Lower lobe of right lung (tissue), 2 donors: ENCODE data around the gene LRRC32. TPM values are rescaled to one million over a fixed set of nuclear protein-coding genes. Genes with fewer than 3 reads are reported as not detected.

ENCODE experiments used
- ATAC-seq, 2 donors: fragments of 200-7000 bp; cut with Tn5 transposase; one replicate each; pipeline ENCODE4 v1.9.1; 2020 to 2022; ENCODE audit warnings: mild to moderate bottlenecking in 2 of 2, moderate library complexity in 2 of 2
- DNase-seq: peaks from one replicate; pipeline ENCODE4 v3.0.0-alpha.2; 2020
- H3K27ac ChIP-seq: fragments of 200-600 bp; one replicate; pipeline ENCODE4 v1.8.0; 2022
- H3K27me3 ChIP-seq: fragments of 200-600 bp; one replicate; pipeline ENCODE4 v1.8.0; 2022; ENCODE audit warnings: low read depth
- H3K36me3 ChIP-seq: fragments of 200-600 bp; one replicate; pipeline ENCODE4 v1.8.0; 2022; ENCODE audit warnings: mild to moderate bottlenecking
- H3K4me1 ChIP-seq: fragments of 200-600 bp; one replicate; pipeline ENCODE4 v1.8.0; 2022
- H3K4me3 ChIP-seq: fragments of 200-600 bp; one replicate; pipeline ENCODE4 v1.8.0; 2022; ENCODE audit warnings: mild to moderate bottlenecking
- H3K9me3 ChIP-seq: fragments of 200-600 bp; one replicate; pipeline ENCODE4 v1.8.0; 2022
- CTCF ChIP-seq: fragments of 200-600 bp; IDR thresholded peaks from one replicate; pipeline ENCODE4 v1.8.0; 2022; ENCODE audit warnings: antibody characterized with exemption, mild to moderate bottlenecking
- intact Hi-C: fragments of 100-400 bp; cut with DNase I; formaldehyde crosslinking; loops from one replicate; pipeline ENCODE4 v1.11.0; 2022
- total RNA-seq: library from RNA; stranded (reverse); fragmentation: NEBNext Ultra II Directional; extraction: Animal tissue kit (Norgen Biotek cat#: 25700); gene quantifications from one replicate; pipeline ENCODE4 v1.2.1, GENCODE V29; 2021
- donor health status: DM: no; HTN: yes; CAD: no; lungs with severe emphysema.

LRRC32 gene
- total RNA-seq, 1 donor from 2014 or later = 121 TPM

GRCh38 chr11:76662656-76663485 is 7.7 kb downstream of the LRRC32 start:
- TF ChIP-seq CTCF = no peak
- no peaks in the 10 kb centered on the region for H3K27me3 ChIP-seq
- no peak overlapping the region for H3K27ac ChIP-seq
- H3K9me3 ChIP-seq = no peaks in the 10 kb centered on the region
- intact Hi-C loops = no loop called here
- H3K4me3 ChIP-seq = no peak overlapping the region
- DNase-seq = no peak
- peaks cover 36% of the 10 kb centered on the region for H3K36me3 ChIP-seq
- no peak for ATAC-seq
- H3K4me1 ChIP-seq = peaks cover 35% of the 10 kb centered on the region

GRCh38 chr11:76661834-76662434 is 8.6 kb downstream of the LRRC32 start:
- no peaks in the 10 kb centered on the region for H3K27me3 ChIP-seq
- DNase-seq (no peak), ATAC-seq (no peak)
- TF ChIP-seq CTCF = no peak
- peaks cover 43% of the 10 kb centered on the region for H3K4me1 ChIP-seq
- peaks cover 41% of the 10 kb centered on the region for H3K36me3 ChIP-seq
- H3K9me3 ChIP-seq = no peaks in the 10 kb centered on the region
- no peak overlapping the region for H3K27ac ChIP-seq
- intact Hi-C loops = no loop called here
- no peak overlapping the region for H3K4me3 ChIP-seq

GRCh38 chr11:76661306-76661751 is 9.2 kb downstream of the LRRC32 start:
- Histone ChIP-seq H3K27me3 (no peaks in the 10 kb centered on the region), H3K27ac (no peak overlapping the region), H3K4me3 (no peak overlapping the region), H3K36me3 (peaks cover 41% of the 10 kb centered on the region), H3K9me3 (no peaks in the 10 kb centered on the region), H3K4me1 (peaks cover 43% of the 10 kb centered on the region)
- intact Hi-C loops = no loop called here
- DNase-seq (no peak), ATAC-seq (no peak)
- TF ChIP-seq CTCF = no peak

- TF ChIP-seq CTCF = no peak
- ATAC-seq (peak in 1 of 2 donors; percentile 3), DNase-seq (peak; percentile 41)
- no peak overlapping the region for H3K4me3 ChIP-seq
- H3K4me1 ChIP-seq = peaks cover 43% of the 10 kb centered on the region
- no peak overlapping the region for H3K27ac ChIP-seq
- H3K9me3 ChIP-seq = no peaks in the 10 kb centered on the region
- intact Hi-C loops = no loop called here
- H3K27me3 ChIP-seq = no peaks in the 10 kb centered on the region
- H3K36me3 ChIP-seq = peaks cover 41% of the 10 kb centered on the region
Observed at GRCh38 chr11:76660533-76661305, 9.8 kb downstream of the LRRC32 start.

- no peak overlapping the region for H3K4me3 ChIP-seq
- peaks cover 43% of the 10 kb centered on the region for H3K4me1 ChIP-seq
- no peaks in the 10 kb centered on the region for H3K27me3 ChIP-seq
- peaks cover 41% of the 10 kb centered on the region for H3K36me3 ChIP-seq
- no peaks in the 10 kb centered on the region for H3K9me3 ChIP-seq
- DNase-seq (peak; percentile 34), ATAC-seq (no peak)
- no peak overlapping the region for H3K27ac ChIP-seq
- intact Hi-C loops = no loop called here
- no peak for TF ChIP-seq CTCF
Observed at GRCh38 chr11:76659672-76660532, 10.6 kb downstream of the LRRC32 start.
